PC-9 (cell line): Measurements from ENCODE around the gene MYL7. TPM values are rescaled to one million over a fixed set of nuclear protein-coding genes. Genes with fewer than 3 reads are reported as not detected.

ENCODE experiments used
- BruUV-seq: library from RNA; stranded (reverse); fragments of 400-500 nt; replicated peaks from 2 replicates; lab custom pipeline; 2021; lab: Mats Ljungman, UMichigan
- CTCF ChIA-PET: fragments of 300-600 bp; sonication (Branson Sonifier 250); formaldehyde crosslinking; loops from one replicate; lab custom pipeline; 2022; ENCODE audit warnings: antibody characterized with exemption; lab: Charles Lee
- POLR2A ChIA-PET: fragments of 300-600 bp; sonication (Branson Sonifier 250); formaldehyde crosslinking; loops from one replicate; lab custom pipeline; 2022; ENCODE audit warnings: antibody characterized with exemption; ENCODE audit not compliant: unreplicated experiment; lab: Charles Lee
- DNase-seq, 2 experiments: peaks; one replicate each; pipeline versions ENCODE4 v3.0.0 to v3.0.0-alpha.2; 2015 to 2022; ENCODE audit warnings: mixed read lengths in 1 of 2
- H2AFZ ChIP-seq: fragments of 200-600 bp; sonication (generic); 2 replicates; pipeline ENCODE4 v1.8.1; 2017; ENCODE audit warnings: antibody characterized with exemption
- H3F3A ChIP-seq: fragments of 200-600 bp; sonication (generic); 2 replicates; pipeline ENCODE4 v1.8.1; 2017; ENCODE audit warnings: antibody characterized with exemption, mild to moderate bottlenecking, low read depth; ENCODE audit not compliant: insufficient read depth
- H3K27ac ChIP-seq: fragments of 200-600 bp; sonication (generic); 2 replicates; pipeline ENCODE4 v1.6.1; 2016; ENCODE audit warnings: mixed run types
- H3K27me3 ChIP-seq: fragments of 200-600 bp; sonication (generic); 2 replicates; pipeline ENCODE4 v1.6.1; 2016; ENCODE audit warnings: low read depth, mixed run types; ENCODE audit not compliant: insufficient read depth
- H3K36me3 ChIP-seq: fragments of 200-600 bp; sonication (generic); 2 replicates; pipeline ENCODE4 v1.6.1; 2016; ENCODE audit warnings: low read depth, mixed run types
- H3K4me1 ChIP-seq: fragments of 200-600 bp; sonication (generic); replicated peaks from 2 replicates; pipeline ENCODE4 v1.6.1; 2016; ENCODE audit warnings: mixed run types; ENCODE audit not compliant: insufficient read depth
- H3K4me2 ChIP-seq: fragments of 200-600 bp; sonication (generic); 2 replicates; pipeline ENCODE4 v1.6.1; 2017; ENCODE audit warnings: mixed run types
- H3K4me3 ChIP-seq: fragments of 200-600 bp; sonication (generic); 2 replicates; pipeline ENCODE4 v1.6.1; 2016; ENCODE audit warnings: mixed run types
- H3K79me2 ChIP-seq: fragments of 200-600 bp; sonication (generic); 2 replicates; pipeline ENCODE4 v1.6.1; 2017; ENCODE audit warnings: low read depth, mixed run types
- H3K9me2 ChIP-seq: fragments of 200-600 bp; sonication (generic); 2 replicates; pipeline ENCODE4 v1.8.1; 2017; ENCODE audit warnings: mild to moderate bottlenecking; ENCODE audit not compliant: insufficient read depth
- H3K9me3 ChIP-seq: fragments of 200-600 bp; sonication (generic); 2 replicates; pipeline ENCODE4 v1.8.1; 2016; ENCODE audit warnings: low read depth; ENCODE audit not compliant: insufficient read depth
- H4K20me1 ChIP-seq: fragments of 200-600 bp; sonication (generic); 2 replicates; pipeline ENCODE4 v1.8.1; 2017; ENCODE audit not compliant: insufficient read depth
- CTCF ChIP-seq: fragments of 200-600 bp; sonication (generic); conservative IDR thresholded peaks from 2 replicates; pipeline ENCODE4 v1.6.1; 2017; ENCODE audit warnings: mixed run types, antibody characterized with exemption, mild to moderate bottlenecking, moderate library complexity
- EZH2 ChIP-seq: fragments of 200-600 bp; sonication (generic); IDR thresholded peaks from 2 replicates; pipeline ENCODE4 v1.8.0; 2017; ENCODE audit warnings: antibody characterized with exemption, low read depth
- intact Hi-C: fragments of 100-400 bp; cut with micrococcal nuclease; formaldehyde crosslinking; loops from one replicate; pipeline ENCODE4 v1.10.0; 2022; ENCODE audit not compliant: unreplicated experiment
- total RNA-seq: library from RNA; stranded (reverse); gene quantifications from 2 replicates; pipeline ENCODE4 v1.2.3, GENCODE V29; 2021

Gene MYL7
- total RNA-seq, 1 experiment from 2014 or later = not detected

- POLR2A ChIA-PET = no interaction called here
Measured at GRCh38 chr7:44151956-44152355, 10.8 kb upstream of the MYL7 start.

GRCh38 chr7:44150966-44151941 is 10.1 kb upstream of the MYL7 start:
- Histone ChIP-seq H3K9me2 (no peaks in the 10 kb centered on the region), H4K20me1 (no peaks in the 10 kb centered on the region), H3K4me3 (no peak overlapping the region), H3K4me2 (peak overlapping the region; percentile 34), H3K27ac (no peak overlapping the region), H2AFZ (no peak overlapping the region), H3K79me2 (no peaks in the 10 kb centered on the region), H3K27me3 (no peaks in the 10 kb centered on the region), H3K4me1 (peaks cover 14% of the 10 kb centered on the region), H3F3A (no peaks in the 10 kb centered on the region), H3K36me3 (no peaks in the 10 kb centered on the region), H3K9me3 (no peaks in the 10 kb centered on the region)
- POLR2A ChIA-PET = no interaction called here
- TF ChIP-seq CTCF (no peak), EZH2 (no peak)
- no peak for DNase-seq
- no TSS peak for BruUV-seq
- CTCF ChIA-PET = interaction anchor here (1.0 to 1.3 kb wide), 2 partner anchors 10 to 20 kb away, joined by 3 read pairs; no protein-coding TSS in a partner anchor
- intact Hi-C loops = no loop called here

More at GRCh38 chr7:44151956-44152355, 10.8 kb upstream of the MYL7 start:
- intact Hi-C loops = no loop called here
- H2AFZ ChIP-seq = no peak overlapping the region
- no peak for TF ChIP-seq CTCF
- no peak for TF ChIP-seq EZH2
- no peaks in the 10 kb centered on the region for H3K9me2 ChIP-seq
- DNase-seq = no peak
- no peaks in the 10 kb centered on the region for H3F3A ChIP-seq
- no peaks in the 10 kb centered on the region for H3K9me3 ChIP-seq
- H3K4me1 ChIP-seq = peaks cover 14% of the 10 kb centered on the region
- no peak overlapping the region for H3K4me2 ChIP-seq
- no TSS peak for BruUV-seq
- H3K36me3 ChIP-seq = no peaks in the 10 kb centered on the region
- CTCF ChIA-PET = no interaction called here
- no peaks in the 10 kb centered on the region for H4K20me1 ChIP-seq
- H3K4me3 ChIP-seq = no peak overlapping the region
- no peak overlapping the region for H3K27ac ChIP-seq
- H3K27me3 ChIP-seq = no peaks in the 10 kb centered on the region
- H3K79me2 ChIP-seq = no peaks in the 10 kb centered on the region

- POLR2A ChIA-PET = interaction anchor here (0.7 kb wide), 1 partner anchor 409 kb away, joined by 6 read pairs; no protein-coding TSS in a partner anchor
- peak overlapping the region; percentile 34 for H3K4me2 ChIP-seq
- H3K36me3 ChIP-seq = no peaks in the 10 kb centered on the region
- no peaks in the 10 kb centered on the region for H3K27me3 ChIP-seq
- peaks cover 14% of the 10 kb centered on the region for H3K4me1 ChIP-seq
- H3K79me2 ChIP-seq = no peaks in the 10 kb centered on the region
- no peaks in the 10 kb centered on the region for H3K9me3 ChIP-seq
- no peaks in the 10 kb centered on the region for H4K20me1 ChIP-seq
- no peaks in the 10 kb centered on the region for H3K9me2 ChIP-seq
- H3K4me3 ChIP-seq = no peak overlapping the region
- CTCF ChIA-PET = interaction anchor here (0.5 to 1.3 kb wide), 3 partner anchors 9 to 67 kb away, joined by 3 read pairs; no protein-coding TSS in a partner anchor
- intact Hi-C loops = no loop called here
- no peaks in the 10 kb centered on the region for H3F3A ChIP-seq
- no peak for TF ChIP-seq EZH2
- TF ChIP-seq CTCF = no peak
- no peak overlapping the region for H2AFZ ChIP-seq
- no TSS peak for BruUV-seq
- peak; percentile 74 to 80 for DNase-seq
- no peak overlapping the region for H3K27ac ChIP-seq
Measured at GRCh38 chr7:44150466-44150832, 9.3 kb upstream of the MYL7 start.
